Mesenchymal stem cell (in vitro differentiated cells and primary cell): ENCODE data around the gene SLC39A2.
"Not testable (repeated sequence)": the region's sequence is repeated elsewhere in the genome, so short reads cannot be mapped to it uniquely, and the experiment has no call there.

ENCODE experiments used
- DNase-seq: peaks from one replicate; pipeline ENCODE4 v3.0.0-alpha.2; 2013
- H2AFZ ChIP-seq: one replicate; pipeline ENCODE4 v1.6.1; 2013; ENCODE audit warnings: low read depth, mild to moderate bottlenecking, control low read depth, inconsistent platforms, low read length, moderate library complexity
- H2AK5ac ChIP-seq: 2 replicates; pipeline ENCODE4 v1.6.1; 2013; ENCODE audit warnings: low read length, moderate library complexity, mild to moderate bottlenecking, inconsistent platforms; ENCODE audit not compliant: severe bottlenecking
- H2BK120ac ChIP-seq: one replicate; pipeline ENCODE4 v1.6.1; 2013; ENCODE audit warnings: low read depth, mild to moderate bottlenecking, inconsistent platforms, low read length, moderate library complexity
- H2BK12ac ChIP-seq, 2 experiments: one replicate each; pipeline ENCODE4 v1.6.1; 2013; ENCODE audit warnings: inconsistent platforms in 2 of 2, low read length in 2 of 2, mild to moderate bottlenecking in 2 of 2, moderate library complexity in 2 of 2, control low read depth in 1 of 2
- H2BK15ac ChIP-seq: one replicate; pipeline ENCODE4 v1.6.1; 2013; ENCODE audit warnings: mild to moderate bottlenecking, low read depth, inconsistent platforms; ENCODE audit not compliant: poor library complexity, severe bottlenecking
- H2BK5ac ChIP-seq: 2 replicates; pipeline ENCODE4 v1.6.1; 2013; ENCODE audit warnings: low read depth, mild to moderate bottlenecking, low read length, control low read depth, inconsistent platforms; ENCODE audit not compliant: poor library complexity, severe bottlenecking
- H3K14ac ChIP-seq, 2 experiments: one replicate each; pipeline ENCODE4 v1.6.1; 2013; ENCODE audit warnings: inconsistent platforms in 2 of 2, low read length in 2 of 2, control low read depth in 1 of 2, mild to moderate bottlenecking in 1 of 2, moderate library complexity in 1 of 2
- H3K18ac ChIP-seq, 2 experiments: one replicate each; pipeline ENCODE4 v1.6.1; 2013; ENCODE audit warnings: inconsistent platforms in 2 of 2, low read length in 2 of 2, control low read depth in 1 of 2, low read depth in 1 of 2, mild to moderate bottlenecking in 1 of 2
- H3K23ac ChIP-seq, 2 experiments: one replicate each; pipeline ENCODE4 v1.6.1; 2013; ENCODE audit warnings: inconsistent platforms in 2 of 2, low read length in 2 of 2, mild to moderate bottlenecking in 2 of 2, moderate library complexity in 2 of 2, control low read depth in 1 of 2
- H3K27ac ChIP-seq: 2 replicates; pipeline ENCODE4 v1.5.1; 2013; ENCODE audit warnings: mild to moderate bottlenecking, moderate library complexity, low read length, control low read depth, inconsistent platforms; ENCODE audit not compliant: poor library complexity, severe bottlenecking
- H3K27me3 ChIP-seq, 2 experiments: 2 replicates each; pipeline versions ENCODE4 v1.6.1 to v1.7.0; 2013; ENCODE audit warnings: low read length in 2 of 2, mild to moderate bottlenecking in 2 of 2, moderate library complexity in 2 of 2, control low read depth in 1 of 2, inconsistent platforms in 1 of 2; ENCODE audit not compliant: control insufficient read depth in 1 of 2, insufficient read depth in 1 of 2
- H3K36me3 ChIP-seq, 2 experiments: 2 replicates each; pipeline versions ENCODE4 v1.6.1 to v1.7.0; 2013; ENCODE audit warnings: low read length in 2 of 2, control low read depth in 1 of 2, inconsistent platforms in 1 of 2, low read depth in 1 of 2, mild to moderate bottlenecking in 1 of 2; ENCODE audit not compliant: insufficient read depth in 2 of 2, control insufficient read depth in 1 of 2
- H3K4ac ChIP-seq, 2 experiments: one replicate each; pipeline ENCODE4 v1.6.1; 2013; ENCODE audit warnings: inconsistent platforms in 2 of 2, low read length in 2 of 2, mild to moderate bottlenecking in 2 of 2, moderate library complexity in 2 of 2, control low read depth in 1 of 2, low read depth in 1 of 2
- H3K4me1 ChIP-seq: 2 replicates; pipeline ENCODE4 v1.6.1; 2013; ENCODE audit warnings: low read depth, low read length, control low read depth; ENCODE audit not compliant: control insufficient read depth, insufficient read depth
- H3K4me2 ChIP-seq: 2 replicates; pipeline ENCODE4 v1.6.1; 2013; ENCODE audit warnings: low read length, mild to moderate bottlenecking, inconsistent platforms; ENCODE audit not compliant: poor library complexity, severe bottlenecking
- H3K4me3 ChIP-seq, 2 experiments: 2 replicates each; pipeline versions ENCODE4 v1.5.1 to v1.7.0; 2013; ENCODE audit warnings: low read length in 2 of 2, mild to moderate bottlenecking in 2 of 2, control low read depth in 1 of 2, low read depth in 1 of 2; ENCODE audit not compliant: insufficient read depth in 1 of 2
- H3K79me1 ChIP-seq: replicated peaks from 2 replicates; pipeline ENCODE4 v1.6.1; 2013; ENCODE audit warnings: mild to moderate bottlenecking, control low read depth, low read length, inconsistent platforms; ENCODE audit not compliant: poor library complexity, severe bottlenecking
- H3K9ac ChIP-seq: 2 replicates; pipeline ENCODE4 v1.7.0; 2013; ENCODE audit warnings: mild to moderate bottlenecking, low read length, moderate library complexity
- H3K9me3 ChIP-seq: 2 replicates; pipeline ENCODE4 v1.7.0; 2013; ENCODE audit warnings: mild to moderate bottlenecking, low read length; ENCODE audit not compliant: control insufficient read depth
- H4K8ac ChIP-seq: one replicate; pipeline ENCODE4 v1.6.1; 2013; ENCODE audit warnings: inconsistent platforms, mild to moderate bottlenecking, low read length, moderate library complexity
- H4K91ac ChIP-seq: one replicate; pipeline ENCODE4 v1.6.1; 2013; ENCODE audit warnings: mild to moderate bottlenecking, low read length, inconsistent platforms
- WGBS: methylation state at CpG from one replicate; pipeline ENCODE4 v1.1.7; 2013; ENCODE audit warnings: mixed read lengths; 5-methylcytosine and 5-hydroxymethylcytosine counted together

The SLC39A2 gene

GRCh38 chr14:21040370-21040925 lies 41.4 kb downstream of the SLC39A2 start:
- Histone ChIP-seq H3K79me1 (no peaks in the 10 kb centered on the region), H3K27ac (no peak overlapping the region), H2BK120ac (peak overlapping the region; percentile 22), H3K36me3 (no peaks in the 10 kb centered on the region), H3K27me3 (peaks cover 0 to 14% of the 10 kb centered on the region in 2 experiments), H3K9ac (no peak overlapping the region), H3K4me1 (peaks cover 7% of the 10 kb centered on the region), H4K8ac (no peak overlapping the region), H3K18ac (no peak overlapping the region), H3K4me2 (no peak overlapping the region), H2BK12ac (peak overlapping the region in 1 of 2 experiments; percentile 2), H4K91ac (no peak overlapping the region), H3K23ac (no peak overlapping the region), H3K9me3 (no peaks in the 10 kb centered on the region), H3K4ac (no peak overlapping the region), H2BK5ac (no peak overlapping the region), H2AFZ (no peak overlapping the region), H2BK15ac (no peak overlapping the region), H3K14ac (no peak overlapping the region), H2AK5ac (no peak overlapping the region), H3K4me3 (no peak overlapping the region)
- 69% methylated on average over 7 of the region's 8 CpGs for WGBS
- DNase-seq: no peak

GRCh38 chr14:21040941-21041340 lies 41.8 kb downstream of the SLC39A2 start:
- H3K27me3 ChIP-seq, H3K9me3 ChIP-seq, H2BK12ac ChIP-seq, H3K36me3 ChIP-seq, H2BK15ac ChIP-seq, H2AK5ac ChIP-seq, H3K79me1 ChIP-seq, H3K9ac ChIP-seq, H3K4me1 ChIP-seq, H2BK120ac ChIP-seq, H2AFZ ChIP-seq, DNase-seq, H2BK5ac ChIP-seq, H3K23ac ChIP-seq, H3K4me3 ChIP-seq, H3K4ac ChIP-seq, H4K8ac ChIP-seq, H3K14ac ChIP-seq, H4K91ac ChIP-seq, H3K27ac ChIP-seq, H3K4me2 ChIP-seq, H3K18ac ChIP-seq: not testable (repeated sequence)
- 79% methylated on average over 3 of the region's 3 CpGs for WGBS

- 68% methylated on average over 10 of the region's 11 CpGs for WGBS
- Histone ChIP-seq H3K4ac (no peak within 1 kb of the TSS), H2BK12ac (no peak within 1 kb of the TSS), H4K91ac (no peak within 1 kb of the TSS), H3K9me3 (no peaks in the 10 kb centered on the region), H3K4me2 (no peak within 1 kb of the TSS), H3K18ac (no peak within 1 kb of the TSS), H2BK120ac (no peak within 1 kb of the TSS), H2AFZ (no peak within 1 kb of the TSS), H3K14ac (no peak within 1 kb of the TSS), H3K4me1 (peaks cover 7% of the 10 kb centered on the region), H2BK5ac (no peak within 1 kb of the TSS), H2BK15ac (no peak within 1 kb of the TSS), H3K27ac (no peak within 1 kb of the TSS), H2AK5ac (no peak within 1 kb of the TSS), H3K23ac (no peak within 1 kb of the TSS), H3K4me3 (no peak within 1 kb of the TSS), H3K9ac (no peak within 1 kb of the TSS), H3K27me3 (peaks cover 0 to 8% of the 10 kb centered on the region in 2 experiments), H3K36me3 (no peaks in the 10 kb centered on the region), H3K79me1 (no peaks in the 10 kb centered on the region), H4K8ac (no peak within 1 kb of the TSS)
- DNase-seq: peak; percentile 23
Observed at GRCh38 chr14:21041676-21042433, 42.8 kb downstream of the SLC39A2 start, which contains the start of gene RNASE7. Gene RNASE7, plus strand, starts transcription at chr14:21042362. Its CDS starts 631 bp downstream, at chr14:21042993.

- Histone ChIP-seq H3K36me3 (no peaks in the 10 kb centered on the region), H3K14ac (no peak overlapping the region), H2BK120ac (no peak overlapping the region), H3K9ac (no peak overlapping the region), H3K4me3 (no peak overlapping the region), H3K4me2 (no peak overlapping the region), H4K8ac (no peak overlapping the region), H3K9me3 (no peaks in the 10 kb centered on the region), H4K91ac (no peak overlapping the region), H3K27ac (no peak overlapping the region), H3K4ac (no peak overlapping the region), H3K18ac (no peak overlapping the region), H2BK15ac (no peak overlapping the region), H3K27me3 (peaks cover 0 to 8% of the 10 kb centered on the region in 2 experiments), H2BK12ac (no peak overlapping the region), H2AK5ac (no peak overlapping the region), H3K4me1 (peaks cover 7% of the 10 kb centered on the region), H2BK5ac (no peak overlapping the region), H2AFZ (no peak overlapping the region), H3K79me1 (no peaks in the 10 kb centered on the region), H3K23ac (no peak overlapping the region)
- WGBS: 85% methylated on average over 8 of the region's 8 CpGs
- DNase-seq: no peak
Observed at GRCh38 chr14:21042918-21043317, 43.8 kb downstream of the SLC39A2 start.
